HuH-7.5 (cell line): ENCODE measurements around the gene RDM1.

Experiments used
- DNase-seq: peaks from one replicate; pipeline ENCODE4 v3.0.0; 2011; ENCODE audit warnings: low spot score

The RDM1 gene

DNA sequence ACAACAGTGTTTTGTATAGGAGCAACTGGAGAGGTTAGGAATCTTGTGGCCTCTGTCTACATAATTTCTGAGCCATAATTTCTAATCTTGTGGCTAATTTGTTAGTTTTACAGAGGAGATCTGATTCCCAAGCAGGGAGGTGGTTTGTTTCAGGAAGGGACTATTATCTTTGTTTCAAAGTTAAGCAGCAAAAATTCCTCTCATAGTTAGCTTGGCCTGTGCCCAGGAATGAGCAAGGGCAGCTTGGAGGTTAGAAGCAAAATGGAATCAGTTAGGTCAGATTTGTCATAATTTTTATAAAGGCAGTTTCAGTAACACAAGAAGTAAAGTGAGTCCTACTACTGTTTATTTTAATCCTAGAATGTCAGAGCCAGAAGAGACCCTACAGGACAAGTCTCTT is 2.0 kb upstream of the RDM1 start:
- no peak for DNase-seq

DNA sequence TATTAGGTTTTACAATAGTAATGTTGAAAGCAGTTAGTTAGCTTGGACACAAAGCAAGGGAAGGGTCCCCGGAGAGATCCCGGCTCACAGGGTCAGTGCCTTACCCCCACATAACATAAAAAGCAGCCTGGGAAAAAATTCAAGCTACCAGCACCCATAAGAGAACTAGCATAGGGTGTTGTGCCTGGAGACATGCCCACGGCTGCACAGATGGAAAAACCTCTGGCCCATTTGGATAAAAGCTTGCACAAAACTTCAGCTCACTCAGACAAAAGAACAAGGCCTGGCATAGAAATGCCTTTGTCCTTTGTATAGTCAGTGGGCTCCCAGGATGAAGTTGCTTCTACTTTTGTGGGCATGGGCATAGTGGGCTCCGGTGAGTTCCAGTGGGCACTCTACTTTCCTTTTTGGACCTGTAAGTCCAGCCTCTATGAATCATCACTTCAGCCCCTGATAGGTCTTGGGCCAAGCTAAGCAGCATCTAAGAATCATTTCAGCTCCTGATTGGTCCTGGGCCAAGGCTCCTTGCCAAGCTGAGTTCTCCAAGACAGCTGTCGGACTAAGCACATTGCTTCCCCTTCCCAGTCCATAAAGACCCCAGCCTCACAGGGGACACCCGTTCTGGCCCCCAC is 1.3 kb upstream of the RDM1 start:
- no peak for DNase-seq

DNA sequence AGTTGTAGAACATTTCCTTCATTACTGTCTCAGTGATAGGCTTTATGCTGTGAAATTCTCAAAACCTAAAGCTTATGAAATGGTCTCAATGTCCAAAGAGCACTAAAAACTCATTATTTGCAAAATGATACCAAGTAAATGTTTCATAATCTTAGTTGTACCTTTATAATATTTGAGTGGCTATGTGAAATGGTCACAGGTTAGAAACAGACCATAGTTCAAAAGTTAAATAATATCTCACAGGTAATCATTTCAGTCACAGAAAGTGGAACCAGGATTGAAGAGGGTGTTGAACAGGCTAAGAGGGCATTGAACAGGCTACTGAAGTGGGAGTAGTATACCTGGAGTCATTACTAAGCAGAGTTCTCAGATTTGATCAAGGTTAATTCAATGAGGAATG is 2.9 kb downstream of the RDM1 start:
- DNase-seq, result no peak

DNA sequence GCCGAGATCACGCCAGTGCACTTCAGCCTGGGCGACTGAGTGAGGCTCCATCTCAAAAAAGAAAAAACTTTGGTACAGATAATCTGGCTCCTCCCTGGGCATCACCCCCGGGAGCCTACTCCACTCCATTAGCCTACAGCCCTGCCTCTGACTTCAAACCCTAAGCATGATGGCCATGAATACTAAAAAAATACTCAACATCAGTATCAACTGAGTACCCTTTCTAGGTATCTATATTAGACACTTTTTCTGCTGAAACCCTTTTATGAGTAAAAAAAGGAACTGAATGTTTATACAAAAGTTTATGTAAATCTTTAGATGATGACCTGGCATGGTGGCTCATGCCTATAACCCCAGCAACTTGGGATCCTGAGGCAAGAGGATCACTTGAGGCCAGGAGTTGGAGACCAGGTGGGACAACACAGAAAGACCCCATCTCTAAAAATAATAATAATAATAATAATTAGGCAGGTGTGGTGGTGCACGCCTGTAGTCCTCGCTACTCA is 6.9 kb downstream of the RDM1 start:
- DNase-seq, result no peak

DNA sequence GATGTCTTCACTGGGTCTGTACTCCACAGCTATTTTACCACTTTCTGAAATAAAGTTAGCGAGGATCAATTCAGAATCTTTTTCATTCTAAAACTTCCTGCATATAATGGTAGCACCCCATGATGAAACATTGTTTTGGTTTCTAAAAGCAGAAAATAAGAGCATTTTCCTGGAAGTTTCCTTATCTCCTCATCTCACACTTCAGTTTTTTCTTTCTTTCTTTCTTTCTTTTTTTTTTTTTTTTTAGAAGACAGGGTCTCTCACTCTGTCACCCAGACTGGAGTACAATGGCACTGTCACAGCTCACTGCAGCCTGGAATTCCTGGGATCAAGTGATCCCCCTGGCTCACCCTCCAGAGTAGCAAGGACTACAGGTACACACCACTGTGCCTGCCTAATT is 10.3 kb downstream of the RDM1 start:
- no peak for DNase-seq

DNA sequence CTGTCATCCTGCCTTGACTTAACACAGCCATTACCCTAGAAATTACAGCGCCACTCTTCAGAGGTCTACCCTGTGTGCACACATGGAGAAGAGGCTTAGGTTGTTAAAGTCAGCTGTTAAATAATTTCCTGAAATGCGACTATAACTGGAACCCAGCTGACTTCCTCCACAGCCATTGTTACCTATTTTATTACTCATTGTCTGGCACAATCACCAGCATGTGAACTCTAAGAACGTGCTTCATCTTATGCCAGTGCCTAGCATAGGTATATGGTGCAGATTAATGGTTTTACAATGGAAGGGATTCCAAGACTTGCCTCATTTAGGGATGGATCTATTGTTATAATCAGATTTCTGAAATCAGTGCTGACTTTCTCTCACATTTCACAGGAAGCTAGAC is 11.9 kb downstream of the RDM1 start:
- no peak for DNase-seq

DNA sequence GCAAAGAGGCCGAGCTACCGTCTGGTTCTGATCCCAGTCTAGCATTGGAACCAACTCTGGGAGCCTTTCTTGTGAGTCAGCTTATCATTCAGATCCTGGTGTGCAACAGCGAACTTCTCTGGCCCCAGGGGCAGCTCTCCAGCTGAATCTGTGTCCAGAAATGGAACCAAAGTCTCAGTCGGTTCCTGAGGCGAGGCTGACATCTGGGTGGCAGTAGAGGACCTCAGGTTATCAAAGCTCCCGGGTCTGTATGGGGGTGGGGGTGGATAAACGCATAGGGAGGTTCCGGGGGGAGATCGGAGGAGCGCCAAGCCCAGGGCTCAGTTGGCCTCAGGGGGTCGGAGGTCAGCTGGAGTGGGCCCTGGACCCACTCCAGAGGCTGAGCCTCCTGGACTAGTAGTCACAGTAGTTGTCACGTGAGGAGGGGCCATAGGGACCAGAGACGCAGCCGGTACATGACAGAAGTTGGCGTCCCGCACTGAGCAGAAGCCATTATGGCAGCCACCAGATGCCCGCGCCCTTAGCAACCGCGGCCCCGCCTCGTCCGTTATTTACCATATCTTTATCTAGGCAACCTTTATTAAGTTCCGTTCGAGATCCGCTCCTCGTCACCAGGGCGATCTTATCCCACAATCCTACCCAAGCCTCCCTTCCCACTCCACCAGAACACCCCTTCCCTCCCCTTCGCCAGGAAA is 12.9 kb downstream of the RDM1 start:
- no peak for DNase-seq

DNA sequence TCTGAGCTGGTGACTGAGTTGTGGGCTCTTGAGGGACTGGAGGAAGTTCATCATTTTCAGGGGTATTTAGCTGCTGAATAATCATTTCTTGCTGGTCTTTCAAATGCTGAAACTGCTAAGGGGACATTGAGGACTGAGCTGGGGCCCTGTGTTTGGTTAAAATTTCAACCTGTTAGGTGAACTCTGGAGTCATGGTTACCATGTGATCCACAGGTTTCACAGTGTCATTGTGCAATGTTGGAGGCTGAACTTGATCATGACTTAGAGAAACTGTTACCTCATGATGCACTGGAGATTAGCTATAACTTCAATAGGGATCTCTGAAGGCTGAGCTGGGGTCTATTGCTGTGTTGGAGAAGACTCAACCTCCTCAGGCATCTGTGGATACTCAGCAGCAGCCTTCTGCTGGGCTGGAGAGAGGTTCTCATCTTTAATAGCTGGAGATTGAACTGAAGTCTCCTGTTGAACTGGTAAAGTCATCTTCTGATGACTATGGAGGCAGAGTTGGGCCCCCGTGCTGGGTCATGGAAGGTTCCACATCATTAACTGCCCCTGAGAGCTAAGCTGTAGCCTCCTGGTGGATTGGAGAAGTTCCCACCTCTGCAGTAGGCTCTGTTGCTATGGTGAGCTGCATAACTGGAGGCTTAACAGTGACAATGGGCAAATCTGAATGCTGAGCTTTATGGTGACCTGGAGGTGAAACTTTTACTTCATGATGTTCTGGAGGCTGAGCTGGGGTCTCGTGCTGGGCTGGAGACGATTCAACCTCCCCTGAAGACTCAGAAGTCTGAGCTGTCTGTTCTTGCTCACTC is 15.2 kb downstream of the RDM1 start:
- no peak for DNase-seq

DNA sequence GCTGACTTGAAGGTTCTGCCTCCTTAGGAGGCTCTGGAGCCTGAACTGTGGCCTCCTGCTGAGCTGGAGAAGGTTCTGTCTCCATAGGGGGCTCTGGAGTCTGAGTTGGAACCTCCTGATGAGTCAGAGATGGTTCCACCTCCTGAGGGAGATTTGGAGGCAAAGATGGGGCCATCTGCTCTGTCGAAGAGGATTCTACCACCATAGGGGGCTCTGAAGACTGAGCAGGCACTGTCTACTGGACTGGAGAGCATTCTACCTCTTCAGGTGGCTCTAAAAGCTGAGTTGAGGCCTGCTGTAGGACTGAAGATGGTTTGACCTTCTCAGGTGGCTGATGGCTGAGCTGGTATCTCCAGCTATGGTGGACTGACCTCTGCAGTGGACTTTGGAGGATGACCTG is 16.2 kb downstream of the RDM1 start:
- no peak for DNase-seq

DNA sequence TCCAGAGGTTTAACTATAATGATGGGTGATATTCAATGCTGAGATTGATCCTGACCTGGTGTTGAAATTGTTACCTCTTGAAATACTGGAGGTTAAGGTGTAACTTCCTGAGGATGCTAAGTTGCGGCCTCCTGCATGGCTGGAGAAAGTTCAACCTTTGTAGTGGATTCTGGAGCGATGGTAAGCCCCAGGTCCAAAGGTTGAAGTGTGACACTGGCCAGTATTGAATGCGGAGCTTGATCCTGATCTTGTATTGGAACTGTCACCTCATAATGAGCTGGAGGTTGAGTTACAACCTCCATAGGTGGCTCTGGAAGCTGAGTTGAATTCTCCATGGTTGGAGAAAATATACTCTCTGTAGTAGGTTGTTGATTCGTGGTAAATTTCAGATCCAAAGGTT is 17.0 kb downstream of the RDM1 start:
- DNase-seq, result no peak

DNA sequence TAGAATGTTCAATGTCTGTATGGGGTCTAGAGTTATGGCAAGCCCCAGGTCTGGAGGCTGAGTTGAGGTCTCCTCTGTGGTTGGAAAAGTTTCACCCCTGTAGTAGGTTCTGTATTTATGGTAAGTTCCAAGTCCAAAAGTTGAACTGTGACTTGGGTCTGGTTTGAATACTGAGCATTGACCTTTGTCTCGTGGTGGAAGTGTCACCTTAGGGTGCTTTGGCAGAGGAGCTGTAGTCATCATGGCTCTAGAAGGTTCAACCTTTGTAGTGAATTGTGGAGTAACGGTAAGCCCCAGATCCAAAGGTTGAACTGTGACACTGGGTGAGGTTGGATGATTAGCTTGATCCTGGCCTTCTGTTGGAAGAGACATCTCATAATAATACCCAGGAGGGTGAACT is 17.6 kb downstream of the RDM1 start:
- DNase-seq, result no peak

DNA sequence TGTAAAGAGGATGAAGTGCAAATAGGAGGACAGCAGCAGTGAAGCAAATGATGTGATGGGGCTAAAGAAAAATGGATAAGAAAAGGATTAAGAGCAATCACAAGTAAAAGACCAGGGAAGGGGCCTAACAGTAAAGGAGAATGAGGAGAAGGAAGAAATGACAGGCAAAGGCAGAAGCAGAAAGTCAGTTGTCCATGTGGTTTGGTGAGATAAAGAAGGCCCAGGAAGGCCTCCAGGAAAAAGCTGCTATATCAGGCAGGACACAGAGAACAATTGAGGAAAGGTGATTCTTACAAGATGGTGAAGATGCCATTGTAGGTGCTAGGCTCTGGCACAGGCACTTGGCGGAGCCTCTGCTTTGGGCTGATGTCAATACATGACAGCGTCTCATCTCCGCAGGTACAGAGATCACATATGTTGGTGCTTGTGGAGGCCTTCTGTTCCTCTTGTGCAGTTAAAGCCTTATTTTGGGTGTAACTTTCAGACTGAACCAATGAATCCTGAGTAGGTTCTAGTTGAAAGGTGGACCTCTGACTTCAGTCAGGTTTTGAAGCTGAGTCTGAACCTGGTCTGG is 18.1 kb downstream of the RDM1 start:
- DNase-seq, result no peak

DNA sequence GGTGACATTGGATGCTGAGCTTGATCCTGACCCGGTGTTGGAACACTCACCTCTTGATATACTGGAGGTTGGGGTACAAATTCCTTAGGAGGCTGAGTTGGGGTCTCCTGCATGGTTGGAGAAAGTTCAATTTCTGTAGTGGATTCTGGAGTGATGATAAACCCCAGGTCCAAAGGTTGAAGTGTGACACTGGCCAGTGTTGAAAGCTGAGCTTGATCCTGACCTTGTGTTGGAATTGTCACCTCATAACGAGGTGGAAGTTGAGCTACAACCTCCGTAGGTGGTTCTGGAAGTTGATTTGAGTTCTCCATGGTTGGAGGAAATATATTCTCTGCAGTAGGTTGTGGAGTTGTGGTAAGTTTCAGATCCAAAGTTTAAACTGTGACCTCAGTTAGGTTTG is 21.2 kb downstream of the RDM1 start:
- no peak for DNase-seq

DNA sequence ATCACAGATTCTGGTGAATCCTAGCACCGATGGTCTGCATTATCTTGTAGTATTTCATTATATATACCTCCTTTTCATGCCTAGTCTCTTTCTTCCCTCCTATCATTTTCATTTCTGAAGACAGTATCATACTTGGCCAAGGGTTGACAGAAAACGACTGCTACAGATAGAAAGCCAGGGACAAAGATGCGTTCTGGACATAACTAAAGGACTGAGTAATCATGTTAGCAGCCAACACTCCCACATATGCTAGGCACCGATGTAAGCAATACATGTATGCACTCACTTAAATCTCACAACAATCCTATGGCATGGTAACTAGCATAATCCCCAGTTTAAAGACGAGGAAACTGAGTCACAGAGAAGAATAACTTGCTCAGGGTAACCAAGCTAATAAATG is 22.9 kb downstream of the RDM1 start:
- no peak for DNase-seq

DNA sequence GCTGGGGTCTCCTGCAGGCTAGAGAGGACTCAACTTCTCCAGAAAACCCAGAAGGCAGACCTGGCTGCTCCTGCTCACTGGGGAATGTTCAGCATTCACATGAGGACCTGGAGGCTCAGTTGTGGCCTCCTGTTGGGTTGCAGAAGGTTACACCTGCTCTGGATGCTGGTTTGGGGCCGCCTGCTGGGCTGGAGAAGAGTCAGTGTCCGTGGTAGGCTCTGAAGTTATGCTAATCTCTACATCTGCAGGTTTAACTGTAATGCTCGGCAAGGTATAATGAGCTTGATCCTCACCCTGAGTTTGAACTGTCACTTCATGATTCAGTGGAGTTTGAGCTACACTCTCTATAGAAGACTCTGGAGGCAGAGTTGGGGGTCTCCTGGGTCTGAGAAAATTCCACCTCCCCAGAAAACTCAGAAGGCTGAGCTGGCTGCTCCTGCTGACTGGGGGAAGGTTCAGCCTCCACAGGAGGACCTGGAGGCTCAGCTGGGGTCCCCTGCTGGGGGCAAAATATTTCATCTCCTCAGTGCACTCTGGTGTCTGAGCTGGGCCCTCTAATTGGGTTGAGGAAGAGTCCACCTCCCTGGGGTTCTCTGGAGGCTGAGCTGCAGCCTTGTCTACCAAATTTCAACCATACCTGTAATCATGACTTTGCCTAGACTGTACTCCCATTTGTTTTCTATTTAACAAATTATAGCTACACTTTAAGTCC is 23.5 kb downstream of the RDM1 start:
- no peak for DNase-seq

DNA sequence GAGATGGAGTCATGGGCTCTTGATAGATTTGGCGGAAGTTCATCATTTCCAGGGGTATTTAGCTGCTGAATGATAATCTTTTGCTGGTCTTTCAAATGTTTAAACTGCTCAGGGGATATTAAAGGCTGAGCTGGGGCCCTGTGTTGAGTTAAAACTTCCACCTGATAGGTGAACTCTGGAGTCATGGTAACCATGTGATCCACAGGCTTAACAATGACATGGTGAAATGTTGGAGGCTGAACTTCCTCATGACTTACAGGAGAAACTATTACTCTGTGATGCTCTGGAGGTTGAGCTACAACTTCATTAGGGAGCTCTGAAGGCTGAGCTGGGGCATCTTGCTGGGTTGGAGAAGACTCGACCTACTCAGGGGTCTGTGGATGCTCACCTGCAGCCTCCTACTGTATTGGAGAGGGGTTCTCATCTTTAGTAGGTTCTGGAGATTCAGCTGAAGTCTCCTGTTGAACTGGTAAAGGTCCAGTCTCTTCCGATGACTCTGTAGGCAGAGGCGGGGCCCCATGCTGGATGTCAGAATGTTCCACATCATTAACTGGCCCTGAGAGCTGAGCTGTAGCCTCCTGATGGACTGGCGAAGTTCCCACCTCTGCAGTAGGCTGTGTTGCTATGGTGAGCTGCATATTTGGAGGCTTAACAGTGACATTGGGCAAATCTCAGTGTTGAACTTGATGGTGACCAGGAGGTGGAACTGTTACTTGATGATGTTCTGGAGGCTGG is 24.2 kb downstream of the RDM1 start:
- no peak for DNase-seq

DNA sequence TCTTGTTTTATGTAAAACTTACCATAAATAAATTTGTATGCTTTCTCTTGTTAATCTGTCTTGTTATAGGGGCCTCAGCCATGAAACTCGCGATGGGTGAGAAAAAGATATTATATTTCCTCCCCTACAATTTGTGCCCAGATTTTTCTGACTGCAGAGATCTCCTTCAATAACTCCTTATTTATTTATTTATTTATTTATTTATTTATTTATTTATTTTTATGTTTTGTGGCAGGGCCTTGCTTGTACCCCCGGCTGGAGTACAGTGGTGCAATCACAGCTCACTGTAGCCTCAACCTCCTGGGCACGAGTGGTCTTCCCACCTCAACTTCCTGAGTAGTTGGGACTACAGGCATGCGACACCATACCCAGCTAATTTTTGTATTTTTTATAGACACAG is 27.1 kb downstream of the RDM1 start:
- DNase-seq, result no peak

DNA sequence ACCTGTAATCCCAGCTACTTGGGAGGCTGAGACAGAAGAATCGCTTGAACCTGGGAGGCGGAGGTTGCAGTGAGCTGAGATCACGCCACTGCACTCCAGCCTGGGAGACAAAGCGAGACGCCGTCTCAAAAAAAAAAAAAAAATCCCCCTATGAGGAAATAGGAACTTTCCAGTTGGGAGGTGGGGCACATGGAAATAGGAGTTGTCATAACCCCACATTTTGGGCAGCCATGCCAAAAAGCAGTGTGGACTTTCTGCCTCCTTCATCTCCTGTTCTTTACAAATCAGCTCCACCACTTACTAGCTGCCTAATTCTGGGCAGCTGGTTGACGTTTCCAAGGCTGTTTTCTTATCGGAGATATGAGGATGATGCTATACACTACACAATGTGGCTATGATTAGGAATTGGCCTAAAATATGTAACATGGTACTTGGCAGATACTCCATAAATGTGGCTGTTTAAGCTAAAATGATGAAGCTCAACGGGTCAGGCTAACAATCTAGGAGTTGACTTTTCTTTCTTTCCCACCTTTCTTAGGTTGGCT is 28.9 kb downstream of the RDM1 start:
- DNase-seq, result no peak

DNA sequence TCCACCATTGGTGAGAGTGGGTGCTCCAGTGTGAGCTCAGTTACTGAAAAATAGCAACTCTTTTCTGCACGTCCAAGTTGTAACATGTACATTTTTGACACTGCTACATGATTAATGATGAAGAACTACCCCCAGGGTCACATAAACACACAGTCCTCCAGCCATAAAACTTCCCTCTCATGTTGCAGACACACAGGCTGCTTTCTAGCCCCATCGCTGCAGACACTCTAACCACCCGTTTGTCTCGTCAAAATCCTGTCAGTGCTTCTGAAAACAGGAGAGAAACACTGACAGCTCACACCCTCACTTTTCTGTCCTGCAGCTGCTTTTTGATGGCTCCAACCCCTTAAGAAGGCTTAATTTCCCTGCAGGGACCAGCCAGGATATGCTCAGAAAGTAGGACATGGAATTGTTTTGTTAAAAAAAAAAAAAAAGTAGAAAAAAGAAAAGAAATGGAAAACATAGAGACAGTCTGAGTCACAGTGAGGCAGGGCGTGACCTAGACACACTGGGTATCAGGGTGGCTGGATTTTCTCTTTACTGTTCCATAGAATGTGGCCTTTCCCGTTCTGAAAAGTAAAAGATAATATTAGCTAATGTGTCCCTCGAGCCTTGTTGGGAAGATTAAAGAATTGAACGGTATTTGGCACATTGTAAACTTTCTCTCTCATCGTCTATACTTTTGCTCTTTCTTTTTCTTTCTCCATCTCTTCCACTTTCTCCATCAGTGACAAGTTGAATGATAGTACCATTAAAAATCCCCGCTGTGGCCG is 29.7 kb downstream of the RDM1 start:
- DNase-seq, result no peak

DNA sequence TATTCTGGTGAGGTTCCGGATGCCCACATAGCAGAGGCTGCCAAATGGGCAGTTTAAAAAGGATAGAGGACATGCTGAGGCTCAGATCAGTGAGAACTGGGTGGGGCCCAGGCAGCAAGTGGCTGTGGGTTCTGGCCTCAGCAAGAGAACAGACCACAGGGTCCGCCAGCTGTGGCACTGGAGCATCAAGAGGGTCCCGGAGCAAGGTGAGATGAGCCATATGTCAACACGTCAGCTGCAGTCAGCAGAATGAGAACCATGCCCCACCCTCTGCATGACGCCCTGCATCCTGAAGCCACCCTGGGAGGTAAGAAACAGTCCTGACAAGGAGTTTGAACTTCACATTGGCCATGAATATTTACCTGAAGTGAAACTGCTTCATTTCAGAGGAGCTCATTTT is 30.3 kb downstream of the RDM1 start:
- no peak for DNase-seq
